ENCODE measurements around the gene BABAM1.

The BABAM1 gene

DNA sequence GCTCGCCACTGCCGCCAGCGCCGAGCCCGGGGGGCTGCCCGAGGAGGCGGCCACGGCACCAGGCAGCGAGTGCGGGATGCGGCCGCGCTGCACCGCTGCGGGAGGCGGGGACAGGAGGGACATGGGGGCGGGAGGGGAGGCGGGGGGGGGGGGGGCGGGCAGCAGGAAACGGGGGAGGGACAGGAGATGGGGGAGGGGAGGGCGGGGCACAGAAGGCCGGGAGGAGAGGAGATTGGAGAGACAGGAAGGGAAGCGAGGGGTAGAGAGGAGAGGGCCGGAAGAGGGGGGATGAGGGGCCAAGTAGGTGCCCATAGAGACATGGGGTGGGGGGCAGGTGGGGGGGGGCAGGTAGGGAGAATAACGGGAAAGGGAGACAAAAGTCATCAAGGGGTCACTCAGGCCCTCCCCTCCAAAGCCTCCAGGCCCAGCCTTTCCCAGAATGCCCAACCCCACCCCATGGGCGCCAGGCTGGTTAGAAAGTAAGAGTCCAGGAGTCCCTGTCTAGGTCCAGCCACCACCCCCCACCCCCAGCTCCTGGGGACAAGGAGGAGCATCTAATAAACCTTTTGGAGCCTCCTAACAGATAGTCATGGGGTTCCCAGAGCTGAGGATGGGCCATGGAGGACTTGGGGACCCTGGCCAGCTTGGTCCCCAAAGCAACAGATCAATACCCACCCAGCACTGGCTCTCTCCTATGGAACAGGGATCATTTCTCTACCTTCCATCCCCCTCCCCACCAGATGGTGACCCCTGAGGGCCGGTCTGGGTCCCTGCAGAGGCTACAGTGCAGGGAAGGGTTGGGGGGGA is 31.1 kb upstream of the BABAM1 start:
- peaks cover 18% of the 10 kb centered on the region for H3K4me1 ChIP-seq (ENCODE audit: insufficient read depth, low read length)
- H3K4me3 ChIP-seq (ENCODE audit: low read length): peak overlapping the region; percentile 94
- no peaks in the 10 kb centered on the region for H3K27me3 ChIP-seq (ENCODE audit: insufficient read depth, low read length)
- 8% methylated on average over 15 of the region's 27 CpGs for WGBS
- H3K9ac ChIP-seq (ENCODE audit: low read depth, low read length): peak overlapping the region; percentile 90
- H3K9me3 ChIP-seq (ENCODE audit: insufficient read depth, low read depth, low read length): no peaks in the 10 kb centered on the region
- peaks cover 60% of the 10 kb centered on the region for H3K36me3 ChIP-seq (ENCODE audit: insufficient read depth, low read length)
- H3K27ac ChIP-seq (ENCODE audit: low read depth, low read length): peak overlapping the region; percentile 92

DNA sequence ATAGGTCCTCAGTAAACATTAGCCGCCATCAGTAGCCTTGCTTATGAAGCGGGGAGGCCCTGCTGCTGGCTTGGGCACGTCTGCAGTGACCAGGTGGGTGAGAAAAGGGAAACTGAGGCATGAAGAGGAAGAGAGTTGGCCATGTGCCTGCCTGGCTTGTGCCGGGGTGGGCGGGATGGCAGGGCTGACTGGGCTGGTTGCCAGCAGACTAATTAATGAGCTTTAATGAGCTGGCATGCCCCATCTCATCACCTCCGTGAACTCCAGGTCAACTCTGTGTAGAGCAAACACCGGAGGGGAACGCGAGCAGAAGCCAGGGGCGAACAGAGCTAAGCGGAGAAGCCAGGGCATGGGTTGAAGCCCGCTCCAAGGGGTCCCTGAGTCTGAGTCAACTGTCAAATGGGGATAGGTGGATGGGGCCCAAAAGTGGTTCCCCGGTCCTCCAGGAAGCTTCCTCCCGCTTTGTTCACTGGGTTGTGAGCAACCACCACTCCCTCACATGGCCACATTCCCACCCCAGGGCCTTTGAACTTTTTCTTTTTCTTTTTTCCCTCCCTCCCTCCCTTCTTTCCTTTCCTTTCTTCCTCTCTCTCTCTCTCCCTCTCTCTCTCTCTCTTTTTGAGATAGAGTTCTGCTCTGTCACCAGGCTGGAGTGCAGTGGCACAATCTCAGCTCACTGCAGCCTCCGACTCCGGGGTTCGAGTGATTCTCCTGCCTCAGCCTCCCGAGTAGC is 30.3 kb upstream of the BABAM1 start:
- H3K9me3 ChIP-seq (ENCODE audit: insufficient read depth, low read depth, low read length): no peaks in the 10 kb centered on the region
- H3K27me3 ChIP-seq (ENCODE audit: insufficient read depth, low read length): no peaks in the 10 kb centered on the region
- peak overlapping the region; percentile 50 for H3K27ac ChIP-seq (ENCODE audit: low read depth, low read length)
- H3K9ac ChIP-seq (ENCODE audit: low read depth, low read length): no peak overlapping the region
- WGBS: 90% methylated on average over 18 of the region's 18 CpGs
- H3K36me3 ChIP-seq (ENCODE audit: insufficient read depth, low read length): peaks cover 54% of the 10 kb centered on the region
- H3K4me1 ChIP-seq (ENCODE audit: insufficient read depth, low read length): peaks cover 18% of the 10 kb centered on the region
- H3K4me3 ChIP-seq (ENCODE audit: low read length): no peak overlapping the region

DNA sequence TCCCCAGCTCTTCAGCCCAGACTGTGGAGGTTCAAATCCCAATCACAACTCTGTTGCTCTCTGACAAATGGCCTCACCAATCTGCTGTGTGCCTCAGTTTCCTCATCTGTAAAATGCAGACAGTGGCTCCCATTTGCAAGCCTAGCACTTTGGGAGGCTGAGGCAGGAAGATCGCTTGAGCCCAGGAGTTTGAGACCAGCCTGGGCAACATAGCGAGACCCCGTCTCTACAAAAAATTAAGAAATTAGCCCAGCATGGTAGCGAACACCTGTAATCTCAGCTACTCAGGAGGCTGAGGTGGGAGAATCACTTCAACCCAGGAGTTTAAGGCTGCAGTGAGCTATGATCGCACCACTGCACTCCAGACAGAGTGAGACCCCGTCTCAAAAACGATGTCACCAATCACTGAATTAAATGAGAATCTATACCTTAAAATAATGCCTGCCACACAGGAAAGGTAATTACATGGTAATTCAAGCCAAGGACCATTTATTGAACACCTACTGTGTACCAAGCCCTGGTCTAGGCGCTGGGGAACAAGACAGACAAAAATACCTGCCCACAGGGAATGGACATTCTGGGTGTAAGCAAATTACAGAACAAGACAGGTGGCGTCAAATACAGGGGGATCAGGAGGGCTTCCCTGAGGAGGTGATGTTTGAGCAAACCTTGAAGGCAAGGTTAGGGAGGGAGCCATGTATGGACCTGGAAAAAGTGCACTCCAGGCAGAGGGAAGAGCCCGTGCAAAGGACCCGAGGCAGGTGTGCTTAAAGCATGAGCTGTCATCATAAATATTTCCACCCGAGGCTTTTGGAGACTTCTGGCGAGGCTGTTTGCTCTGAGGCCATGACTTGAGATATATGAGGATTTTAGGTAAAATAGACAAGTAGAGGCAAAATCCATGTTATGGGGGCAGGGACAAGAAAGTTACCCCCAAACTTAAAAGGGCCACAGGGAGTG is 29.2 kb upstream of the BABAM1 start:
- no peaks in the 10 kb centered on the region for H3K27me3 ChIP-seq (ENCODE audit: insufficient read depth, low read length)
- no peak overlapping the region for H3K9ac ChIP-seq (ENCODE audit: low read depth, low read length)
- peaks cover 44% of the 10 kb centered on the region for H3K36me3 ChIP-seq (ENCODE audit: insufficient read depth, low read length)
- peaks cover 18% of the 10 kb centered on the region for H3K4me1 ChIP-seq (ENCODE audit: insufficient read depth, low read length)
- 95% methylated on average over 13 of the region's 13 CpGs for WGBS
- H3K27ac ChIP-seq (ENCODE audit: low read depth, low read length): no peak overlapping the region
- no peak overlapping the region for H3K4me3 ChIP-seq (ENCODE audit: low read length)
- no peaks in the 10 kb centered on the region for H3K9me3 ChIP-seq (ENCODE audit: insufficient read depth, low read depth, low read length)

DNA sequence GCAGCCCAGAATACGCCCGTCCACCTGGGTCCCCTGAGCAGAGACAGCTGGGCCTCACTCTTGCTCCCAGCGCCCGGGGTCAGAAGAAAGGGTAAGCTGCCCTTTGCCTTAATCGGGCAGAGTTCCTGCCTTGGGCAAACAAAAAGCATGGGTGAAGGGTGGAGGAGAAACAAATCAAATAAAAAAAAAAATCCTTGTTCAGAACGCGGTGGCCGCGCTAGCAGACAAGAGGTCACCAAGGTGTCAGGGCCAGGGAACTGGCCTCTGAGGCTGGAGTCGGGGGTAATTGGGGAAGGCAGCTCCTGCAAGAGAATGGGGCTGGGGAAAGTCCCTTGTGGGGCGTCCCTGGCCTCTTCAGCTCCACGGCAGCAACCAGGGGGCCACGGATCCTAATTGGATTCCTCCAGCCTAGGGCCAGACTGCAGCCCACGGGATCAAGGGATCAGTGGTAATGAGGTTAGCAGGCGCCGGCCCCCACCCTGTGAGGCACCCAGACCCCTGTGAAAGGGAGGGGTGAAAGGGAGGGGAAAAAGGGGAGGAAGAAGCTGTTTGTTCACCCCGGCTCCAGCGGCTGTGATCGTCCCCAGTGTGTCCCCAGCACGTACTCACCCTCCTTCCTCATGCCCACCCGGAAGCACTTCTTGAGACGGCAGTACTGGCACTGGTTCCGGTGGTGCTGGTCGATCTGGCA is 27.0 kb upstream of the BABAM1 start:
- no peak overlapping the region for H3K27ac ChIP-seq (ENCODE audit: low read depth, low read length)
- H3K27me3 ChIP-seq (ENCODE audit: insufficient read depth, low read length): no peaks in the 10 kb centered on the region
- no peak overlapping the region for H3K4me3 ChIP-seq (ENCODE audit: low read length)
- WGBS: 92% methylated on average over 24 of the region's 24 CpGs
- no peaks in the 10 kb centered on the region for H3K9me3 ChIP-seq (ENCODE audit: insufficient read depth, low read depth, low read length)
- H3K36me3 ChIP-seq (ENCODE audit: insufficient read depth, low read length): peaks cover 32% of the 10 kb centered on the region
- H3K4me1 ChIP-seq (ENCODE audit: insufficient read depth, low read length): peaks cover 9% of the 10 kb centered on the region; the same call in 1 of the 2 replicates
- H3K9ac ChIP-seq (ENCODE audit: low read depth, low read length): no peak overlapping the region

DNA sequence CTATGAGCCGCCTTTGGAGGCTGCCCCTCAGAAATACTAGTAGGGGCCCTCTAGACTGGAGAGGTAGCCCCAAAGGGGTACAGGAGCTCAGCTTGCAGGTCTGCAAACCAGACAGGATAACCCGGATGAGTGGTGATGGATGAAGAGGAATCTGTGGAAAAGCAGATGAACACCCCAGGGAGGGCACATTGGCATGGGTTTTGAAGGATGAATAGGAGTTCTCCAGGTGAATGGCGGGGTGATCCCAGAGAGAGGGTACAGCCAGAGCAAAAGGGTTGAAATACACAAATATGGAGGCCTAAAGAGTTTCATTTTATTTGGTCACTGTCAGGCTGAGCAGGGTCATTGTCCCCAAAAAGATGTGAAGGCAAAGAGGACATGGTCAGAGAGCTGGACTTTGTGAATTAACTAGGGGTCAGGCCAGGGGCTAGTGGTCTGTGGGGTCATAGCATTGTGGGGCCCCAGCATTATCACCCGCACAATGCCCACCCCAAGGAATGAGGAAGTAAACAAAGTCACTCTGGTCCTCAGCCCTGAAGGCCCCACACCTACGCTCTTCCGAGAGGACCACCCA is 26.3 kb upstream of the BABAM1 start:
- Histone ChIP-seq H3K4me3 (ENCODE audit: low read length) (no peak overlapping the region), H3K36me3 (ENCODE audit: insufficient read depth, low read length) (peaks cover 32% of the 10 kb centered on the region), H3K27ac (ENCODE audit: low read depth, low read length) (no peak overlapping the region), H3K9ac (ENCODE audit: low read depth, low read length) (no peak overlapping the region), H3K27me3 (ENCODE audit: insufficient read depth, low read length) (no peaks in the 10 kb centered on the region), H3K4me1 (ENCODE audit: insufficient read depth, low read length) (peaks cover 9% of the 10 kb centered on the region; the same call in 1 of the 2 replicates), H3K9me3 (ENCODE audit: insufficient read depth, low read depth, low read length) (no peaks in the 10 kb centered on the region)
- WGBS: 92% methylated on average over 6 of the region's 6 CpGs

DNA sequence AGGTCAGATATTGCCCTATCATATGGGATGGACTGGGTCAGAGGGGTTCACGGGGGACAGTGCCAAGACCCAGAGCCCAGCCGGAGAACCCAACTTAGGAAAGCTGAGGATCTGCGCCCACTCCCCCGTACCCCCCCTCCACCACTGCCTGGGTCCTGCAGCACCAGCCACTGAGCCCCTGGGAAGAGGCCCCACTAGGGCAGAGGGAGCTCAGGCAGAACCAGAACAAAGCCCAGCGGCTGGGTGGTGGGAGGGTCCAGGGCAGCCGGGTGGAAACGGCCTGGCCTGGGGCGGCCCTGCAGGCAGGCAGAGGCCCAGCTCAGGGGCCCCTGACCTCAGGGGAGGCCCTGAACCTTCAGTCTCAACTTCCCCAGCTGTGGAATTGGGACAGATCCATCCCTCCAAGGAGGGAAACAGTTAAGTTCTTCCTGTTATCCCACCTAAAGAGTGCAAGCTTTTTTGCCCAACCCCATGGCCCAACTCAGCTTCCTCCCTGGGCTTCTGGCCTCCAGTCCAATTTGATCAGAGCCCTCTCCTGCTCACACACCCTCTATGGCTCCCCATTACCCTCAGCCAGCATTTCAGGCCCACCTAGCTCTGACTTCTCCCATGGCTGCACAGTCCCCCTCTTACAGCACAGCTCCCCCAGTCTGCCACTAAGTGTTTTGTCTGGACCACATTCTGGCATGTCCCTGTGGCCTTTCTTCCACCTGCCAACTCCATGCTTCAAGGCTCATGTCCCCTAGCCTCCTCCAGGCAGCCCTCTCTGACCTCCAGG is 24.6 kb upstream of the BABAM1 start:
- peak overlapping the region; percentile 78 for H3K4me3 ChIP-seq (ENCODE audit: low read length)

DNA sequence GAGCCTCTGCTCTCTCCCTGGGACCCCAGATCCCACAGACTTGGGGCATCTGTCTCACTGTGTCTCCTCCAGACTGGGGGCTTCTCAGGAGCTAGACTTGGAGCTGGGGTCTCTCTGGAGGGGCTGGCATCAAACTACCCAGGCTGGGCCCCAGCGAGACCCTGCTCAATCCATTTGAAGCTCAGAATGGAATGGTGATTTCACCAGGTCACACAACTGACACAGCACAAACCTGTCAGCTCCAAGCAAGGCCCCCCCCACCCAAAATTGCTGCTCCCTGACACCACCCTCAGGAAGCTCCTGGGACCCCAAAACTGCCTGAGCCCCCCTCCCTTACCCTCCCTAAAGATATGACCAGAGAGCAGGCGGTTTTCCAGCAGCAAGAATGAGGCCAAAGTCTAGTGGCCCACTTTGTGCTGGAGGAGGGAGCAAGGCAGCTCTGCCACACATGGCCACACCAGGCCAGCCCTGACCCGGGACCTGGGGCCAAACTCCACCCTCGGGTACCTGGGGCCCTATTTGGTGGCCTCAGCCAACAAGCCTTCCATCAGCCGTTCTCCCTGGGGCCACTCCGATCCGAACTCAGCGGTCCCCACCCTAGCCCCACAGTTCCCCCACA is 23.9 kb upstream of the BABAM1 start:
- H3K27me3 ChIP-seq (ENCODE audit: insufficient read depth, low read length): no peaks in the 10 kb centered on the region
- H3K27ac ChIP-seq (ENCODE audit: low read depth, low read length): peak overlapping the region; percentile 76; the same call in 1 of the 2 replicates
- H3K36me3 ChIP-seq (ENCODE audit: insufficient read depth, low read length): peaks cover 20% of the 10 kb centered on the region
- H3K9me3 ChIP-seq (ENCODE audit: insufficient read depth, low read depth, low read length): no peaks in the 10 kb centered on the region
- peak overlapping the region; percentile 78 for H3K4me3 ChIP-seq (ENCODE audit: low read length)
- H3K9ac ChIP-seq (ENCODE audit: low read depth, low read length): peak overlapping the region; percentile 80
- peaks cover 19% of the 10 kb centered on the region for H3K4me1 ChIP-seq (ENCODE audit: insufficient read depth, low read length)
- WGBS: 35% methylated on average over 8 of the region's 8 CpGs

More for the DNA sequence above, 24.6 kb upstream of the BABAM1 start:
- H3K36me3 ChIP-seq (ENCODE audit: insufficient read depth, low read length): peaks cover 27% of the 10 kb centered on the region
- no peaks in the 10 kb centered on the region for H3K9me3 ChIP-seq (ENCODE audit: insufficient read depth, low read depth, low read length)
- H3K4me1 ChIP-seq (ENCODE audit: insufficient read depth, low read length): peaks cover 12% of the 10 kb centered on the region
- no peak overlapping the region for H3K9ac ChIP-seq (ENCODE audit: low read depth, low read length)
- no peak overlapping the region for H3K27ac ChIP-seq (ENCODE audit: low read depth, low read length)
- H3K27me3 ChIP-seq (ENCODE audit: insufficient read depth, low read length): no peaks in the 10 kb centered on the region
- 77% methylated on average over 8 of the region's 8 CpGs for WGBS

DNA sequence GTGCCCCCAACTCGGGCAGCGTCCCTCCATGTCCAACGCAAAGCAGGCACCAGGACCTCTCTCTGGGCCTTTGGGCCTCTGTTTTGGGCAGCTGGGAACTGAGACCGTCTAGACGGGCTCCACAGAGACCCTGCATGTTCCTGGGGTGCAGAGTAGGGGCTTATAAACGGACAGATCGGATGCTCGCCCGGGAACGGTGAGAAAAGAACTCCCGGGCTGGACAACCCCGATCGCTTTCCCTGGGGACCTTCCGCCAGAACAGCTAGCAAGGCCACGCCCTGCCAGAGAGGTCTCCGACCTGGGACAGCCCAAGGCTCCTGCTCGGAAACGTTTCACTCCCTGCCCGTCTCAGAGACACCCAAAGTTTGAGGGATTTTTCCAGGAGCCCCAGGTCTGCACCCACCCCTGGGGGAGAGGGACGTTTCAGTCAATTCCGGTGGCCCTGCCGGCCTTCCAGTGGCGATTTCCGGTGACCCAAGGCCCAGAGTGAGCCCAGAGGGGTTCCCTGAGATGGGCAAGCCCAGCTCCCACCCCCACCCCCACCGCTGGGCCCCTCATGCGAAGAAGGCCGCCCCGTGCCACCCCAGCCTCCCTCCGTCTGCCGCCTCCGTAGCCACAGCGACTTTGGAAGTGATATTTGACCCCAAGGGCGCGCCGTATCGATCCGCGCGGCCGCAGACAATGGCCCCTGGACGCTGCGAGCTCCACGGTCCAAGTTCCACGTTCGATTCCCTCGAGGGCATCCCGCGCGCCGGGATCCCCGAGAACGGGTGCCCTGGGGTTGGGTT is 23.2 kb upstream of the BABAM1 start:
- 2% methylated on average over 52 of the region's 52 CpGs for WGBS
- Histone ChIP-seq H3K9me3 (ENCODE audit: insufficient read depth, low read depth, low read length) (no peaks in the 10 kb centered on the region), H3K27ac (ENCODE audit: low read depth, low read length) (peak overlapping the region; percentile 76), H3K9ac (ENCODE audit: low read depth, low read length) (peak overlapping the region; percentile 80), H3K27me3 (ENCODE audit: insufficient read depth, low read length) (no peaks in the 10 kb centered on the region), H3K36me3 (ENCODE audit: insufficient read depth, low read length) (peaks cover 16% of the 10 kb centered on the region), H3K4me1 (ENCODE audit: insufficient read depth, low read length) (peaks cover 25% of the 10 kb centered on the region), H3K4me3 (ENCODE audit: low read length) (peak overlapping the region; percentile 78)

Measured in HUES64 (cell line).